Forelimb muscle (tissue), 1 donor: ENCODE results near the gene NXPE4. TPM values are rescaled to one million over a fixed set of nuclear protein-coding genes. Genes with fewer than 3 reads are reported as not detected.

Source experiments
- DNase-seq: peaks from one replicate; pipeline ENCODE4 v3.0.0-alpha.2; 2013; ENCODE audit warnings: low read depth
- polyA plus RNA-seq: library from polyadenylated mRNA; unstranded; fragments of 120-200 nt; gene quantifications from one replicate; pipeline ENCODE4 v1.2.1, GENCODE V29; 2013; ENCODE audit not compliant: insufficient read length

The NXPE4 gene
- polyA plus RNA-seq, 1 donor: not detected

GRCh38 chr11:114562166-114562916 is 33.2 kb downstream of the NXPE4 start:
- no peak for DNase-seq

- DNase-seq: no peak
Observed at GRCh38 chr11:114559425-114560310, 35.9 kb downstream of the NXPE4 start, which contains the start of gene NXPE1. TSS of gene NXPE1 (minus strand) at chr11:114559881. CDS start at chr11:114551201, 8,680 bp downstream.

DNA sequence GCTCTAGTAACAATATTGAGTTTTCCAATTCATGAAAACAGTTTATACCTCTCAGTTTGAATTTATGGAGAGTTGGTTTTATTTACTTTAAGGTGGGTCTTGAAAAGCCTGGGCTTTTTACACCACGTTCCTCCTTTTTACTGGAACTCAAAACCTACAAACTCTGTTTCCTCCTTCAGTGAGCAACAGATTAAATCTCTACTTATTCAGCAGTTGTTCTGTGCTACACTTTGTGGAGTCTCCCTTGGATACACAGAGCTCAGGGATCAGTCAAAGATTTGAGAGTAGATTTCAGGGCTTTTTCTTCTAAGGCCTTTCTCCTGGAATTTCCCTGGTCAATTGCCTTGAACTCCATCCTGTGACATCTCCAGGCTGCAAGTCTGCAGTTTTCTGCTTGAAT is 39.5 kb downstream of the NXPE4 start:
- DNase-seq: no peak

GRCh38 chr11:114553642-114554041 is 41.9 kb downstream of the NXPE4 start:
- no peak for DNase-seq

GRCh38 chr11:114551060-114551459 is 44.5 kb downstream of the NXPE4 start:
- no peak for DNase-seq

- no peak for DNase-seq
Observed at GRCh38 chr11:114525682-114526081, 69.9 kb downstream of the NXPE4 start.

DNA sequence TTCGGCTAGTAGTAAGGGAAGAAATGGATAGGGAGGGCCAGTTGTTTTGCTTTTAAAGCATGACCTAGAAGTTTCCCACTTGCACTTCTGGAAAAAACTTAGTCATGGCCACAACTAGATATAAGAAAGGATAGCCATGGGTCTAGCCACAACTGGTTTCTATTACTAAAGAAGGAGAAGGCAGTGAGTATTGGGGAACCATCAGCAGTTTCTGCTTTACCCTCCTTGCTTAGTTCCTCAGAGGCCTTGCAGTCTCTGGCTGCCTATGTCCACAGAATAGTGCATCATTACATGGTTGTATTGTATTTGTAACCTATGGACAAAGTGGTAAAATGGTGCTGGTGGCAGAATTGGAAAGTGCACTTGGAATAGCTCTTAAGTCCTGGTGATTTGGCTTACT is 71.5 kb downstream of the NXPE4 start:
- no peak for DNase-seq

- no peak for DNase-seq
Observed at GRCh38 chr11:114522818-114523217, 72.8 kb downstream of the NXPE4 start.

Other genes with a start within 250 kb of the NXPE4 start
- gene C11orf71, start 195.3 kb downstream of the NXPE4 start, polyA plus RNA-seq: 7.6 TPM
- gene RBM7, start 195.1 kb downstream of the NXPE4 start, polyA plus RNA-seq: 24.2 TPM
- 52.2 TPM for gene REXO2, start 156.3 kb downstream of the NXPE4 start, polyA plus RNA-seq
- gene NXPE1, start 35.9 kb downstream of the NXPE4 start, polyA plus RNA-seq: not detected
- gene NXPE2, start 82.7 kb upstream of the NXPE4 start, polyA plus RNA-seq: 0.16 TPM